ENCODE results near the gene DRD3.

DRD3 gene

DNA sequence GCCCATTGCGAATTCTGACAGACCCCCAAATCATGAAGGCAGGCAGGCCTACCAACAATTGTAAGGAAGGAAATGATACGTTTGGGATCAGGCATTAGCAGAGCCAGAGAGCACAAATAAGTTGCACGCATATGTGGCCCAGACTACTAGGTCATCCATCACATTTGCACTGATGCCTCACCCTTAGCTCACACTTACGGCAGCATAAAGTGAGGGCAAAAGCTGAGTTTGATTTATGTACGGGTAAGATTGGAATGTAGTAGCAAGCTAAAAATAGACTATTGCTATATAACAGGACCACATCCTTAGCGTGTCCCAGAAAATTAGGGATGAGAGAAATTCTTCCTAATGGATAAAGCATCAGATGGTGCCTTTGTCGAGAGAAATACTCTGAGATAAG is 63.7 kb downstream of the DRD3 start:
- TF ChIP-seq ZNF384 (IDR thresholded peaks at IDR 0.05) (no peak), NFRKB (IDR thresholded peaks at IDR 0.05) (no peak), ARNT (IDR thresholded peaks at IDR 0.05) (no peak), LEF1 (IDR thresholded peaks at IDR 0.05; ENCODE audit: borderline replicate concordance) (no peak), ELF4 (IDR thresholded peaks at IDR 0.05) (no peak), FOXK2 (IDR thresholded peaks at IDR 0.05) (no peak), FOXA1 (IDR thresholded peaks at IDR 0.05) (no peak), SP1 (IDR thresholded peaks at IDR 0.05) (no peak), SUZ12 (IDR thresholded peaks at IDR 0.05) (no peak), BHLHE40 (IDR thresholded peaks at IDR 0.05; ENCODE audit: borderline replicate concordance) (no peak), L3MBTL2 (conservative IDR thresholded peaks at IDR 0.05) (no peak), FOXM1 (IDR thresholded peaks at IDR 0.05; ENCODE audit: borderline replicate concordance) (no peak)
- CTCF ChIA-PET, result no interaction called here

GRCh38 chr3:114114719-114115118 is 64.1 kb downstream of the DRD3 start:
- ChIA-PET CTCF (no interaction called here), POLR2A (no interaction called here)
- DNase-seq (ENCODE audit: extremely low spot score), result no peak
- TF ChIP-seq ARNT (IDR thresholded peaks at IDR 0.05) (no peak), FOXK2 (IDR thresholded peaks at IDR 0.05) (no peak), FOXM1 (IDR thresholded peaks at IDR 0.05; ENCODE audit: borderline replicate concordance) (no peak), LEF1 (IDR thresholded peaks at IDR 0.05; ENCODE audit: borderline replicate concordance) (no peak), NFRKB (IDR thresholded peaks at IDR 0.05) (no peak), BHLHE40 (IDR thresholded peaks at IDR 0.05; ENCODE audit: borderline replicate concordance) (no peak), ZNF384 (IDR thresholded peaks at IDR 0.05) (no peak), SP1 (IDR thresholded peaks at IDR 0.05) (no peak), CTBP1 (IDR thresholded peaks at IDR 0.05; ENCODE audit: borderline replicate concordance) (no peak)

More for the DNA sequence above, 63.7 kb downstream of the DRD3 start:
- POLR2A ChIA-PET, result no interaction called here
- no peak for DNase-seq (ENCODE audit: extremely low spot score)

GRCh38 chr3:114112696-114113095 is 66.2 kb downstream of the DRD3 start:
- ChIA-PET POLR2A (no interaction called here), CTCF (no interaction called here)
- DNase-seq (ENCODE audit: extremely low spot score), result no peak
- TF ChIP-seq ZNF384 (IDR thresholded peaks at IDR 0.05), result no peak
- no peak for TF ChIP-seq SUZ12 (IDR thresholded peaks at IDR 0.05)
- TF ChIP-seq PKNOX1 (IDR thresholded peaks at IDR 0.05), result no peak
- TF ChIP-seq FOXA1 (IDR thresholded peaks at IDR 0.05), result no peak
- no peak for TF ChIP-seq HDGF (IDR thresholded peaks at IDR 0.05; ENCODE audit: borderline replicate concordance)
- TF ChIP-seq FOXM1 (IDR thresholded peaks at IDR 0.05; ENCODE audit: borderline replicate concordance), result no peak
- no peak for TF ChIP-seq CTBP1 (IDR thresholded peaks at IDR 0.05; ENCODE audit: borderline replicate concordance)

GRCh38 chr3:114111060-114111770 is 67.6 kb downstream of the DRD3 start:
- CTCF ChIA-PET, result interaction anchor here (1.0 kb wide), 1 partner anchor 30 kb away, joined by 5 read pairs; no protein-coding TSS in a partner anchor
- TF ChIP-seq FOXM1 (IDR thresholded peaks at IDR 0.05; ENCODE audit: borderline replicate concordance) (no peak), SP1 (IDR thresholded peaks at IDR 0.05) (no peak), HDGF (IDR thresholded peaks at IDR 0.05; ENCODE audit: borderline replicate concordance) (no peak), NFRKB (IDR thresholded peaks at IDR 0.05) (no peak), PKNOX1 (IDR thresholded peaks at IDR 0.05) (no peak)
- DNase-seq (ENCODE audit: extremely low spot score), result no peak
- POLR2A ChIA-PET, result no interaction called here

DNA sequence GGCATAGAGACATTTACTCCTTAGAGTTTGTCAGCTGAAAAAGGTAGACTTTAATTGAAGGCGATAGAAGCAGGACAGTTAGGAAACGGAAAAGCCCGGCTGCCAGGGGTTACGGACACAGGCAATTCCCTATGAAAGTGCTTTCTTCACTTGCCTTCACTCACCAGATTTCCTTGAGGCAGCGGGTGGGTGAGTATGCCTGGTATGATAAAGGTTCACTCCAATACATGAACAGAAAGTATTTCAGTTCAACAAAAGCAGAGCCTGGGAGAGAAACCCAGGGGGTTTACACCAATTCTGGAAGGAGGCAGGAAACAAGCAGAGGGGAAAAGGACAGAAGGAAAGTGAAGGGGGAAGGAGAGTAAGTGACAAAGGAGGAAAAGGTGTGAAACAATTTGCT is 68.4 kb downstream of the DRD3 start:
- CTCF ChIA-PET, result interaction anchor here (1.0 kb wide), 1 partner anchor 31 kb away, joined by 5 read pairs; no protein-coding TSS in a partner anchor
- DNase-seq (ENCODE audit: extremely low spot score), result no peak
- POLR2A ChIA-PET, result no interaction called here
- TF ChIP-seq CTBP1 (IDR thresholded peaks at IDR 0.05; ENCODE audit: borderline replicate concordance) (no peak), L3MBTL2 (conservative IDR thresholded peaks at IDR 0.05) (no peak), SP1 (IDR thresholded peaks at IDR 0.05) (no peak), ZNF384 (IDR thresholded peaks at IDR 0.05) (no peak), HDGF (IDR thresholded peaks at IDR 0.05; ENCODE audit: borderline replicate concordance) (no peak), TARDBP (IDR thresholded peaks at IDR 0.05) (no peak), SUZ12 (IDR thresholded peaks at IDR 0.05) (no peak), BHLHE40 (IDR thresholded peaks at IDR 0.05; ENCODE audit: borderline replicate concordance) (no peak), FOXM1 (IDR thresholded peaks at IDR 0.05; ENCODE audit: borderline replicate concordance) (no peak), NFRKB (IDR thresholded peaks at IDR 0.05) (no peak), FOXK2 (IDR thresholded peaks at IDR 0.05) (no peak), LEF1 (IDR thresholded peaks at IDR 0.05; ENCODE audit: borderline replicate concordance) (no peak), ELF4 (IDR thresholded peaks at IDR 0.05) (no peak), PKNOX1 (IDR thresholded peaks at IDR 0.05) (no peak), ARNT (IDR thresholded peaks at IDR 0.05) (no peak), FOXA1 (IDR thresholded peaks at IDR 0.05) (no peak)

DNA sequence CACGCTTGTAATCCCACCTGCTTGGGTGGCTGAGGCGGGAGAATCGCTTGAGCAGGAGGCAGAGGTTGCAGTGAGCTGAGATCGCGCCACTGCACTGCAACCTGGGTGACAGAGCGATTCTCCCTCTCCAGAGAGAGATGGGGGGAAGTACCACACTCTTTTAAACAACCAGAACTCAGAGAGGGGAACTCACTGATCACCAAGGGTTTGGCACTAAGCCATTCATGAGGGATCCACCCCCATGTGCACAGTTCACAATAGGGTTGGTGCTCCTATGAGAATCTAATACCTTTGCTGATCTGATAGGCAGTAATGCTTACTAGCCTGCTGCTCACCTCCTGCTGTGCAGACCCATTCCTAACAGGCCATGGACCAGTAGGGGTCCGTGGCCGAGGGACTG is 70.7 kb downstream of the DRD3 start:
- POLR2A ChIA-PET, result no interaction called here
- TF ChIP-seq ARNT (IDR thresholded peaks at IDR 0.05) (no peak), TARDBP (IDR thresholded peaks at IDR 0.05) (no peak), BHLHE40 (IDR thresholded peaks at IDR 0.05; ENCODE audit: borderline replicate concordance) (no peak), L3MBTL2 (conservative IDR thresholded peaks at IDR 0.05) (no peak), CTBP1 (IDR thresholded peaks at IDR 0.05; ENCODE audit: borderline replicate concordance) (no peak), LEF1 (IDR thresholded peaks at IDR 0.05; ENCODE audit: borderline replicate concordance) (no peak), NFRKB (IDR thresholded peaks at IDR 0.05) (no peak), FOXM1 (IDR thresholded peaks at IDR 0.05; ENCODE audit: borderline replicate concordance) (no peak), ELF4 (IDR thresholded peaks at IDR 0.05) (no peak)
- no peak for DNase-seq (ENCODE audit: extremely low spot score)
- CTCF ChIA-PET, result no interaction called here

Measured in HEK293T (cell line).